Kidney epithelial cell (primary cell): Measurements from ENCODE around the gene NFIC. TPM values are rescaled to one million over a fixed set of nuclear protein-coding genes. Genes with fewer than 3 reads are reported as not detected.

Experiments
- DNase-seq: peaks from one replicate; pipeline ENCODE4 v3.0.0-alpha.2; 2010; ENCODE audit warnings: low read depth
- H3K27me3 ChIP-seq: 2 replicates; pipeline ENCODE4 v1.6.0; 2011; ENCODE audit warnings: low read length; ENCODE audit not compliant: control insufficient read depth, insufficient read depth
- H3K36me3 ChIP-seq: 2 replicates; pipeline ENCODE4 v1.5.1; 2011; ENCODE audit warnings: low read length; ENCODE audit not compliant: control insufficient read depth, insufficient read depth
- H3K4me3 ChIP-seq: 2 replicates; pipeline ENCODE4 v1.5.1; 2011; ENCODE audit warnings: low read depth, mild to moderate bottlenecking, control low read depth, low read length
- CTCF ChIP-seq: IDR thresholded peaks from 2 replicates; pipeline ENCODE4 v1.5.1; 2011; ENCODE audit warnings: mild to moderate bottlenecking, moderate library complexity, low read length, control low read depth, inconsistent platforms; ENCODE audit not compliant: insufficient read depth, poor library complexity, severe bottlenecking
- total RNA-seq: library from RNA; depleted of rRNA; stranded (reverse); fragments of >200 nt; gene quantifications from 2 replicates; pipeline ENCODE4 v1.2.3, GENCODE V29; 2015

The NFIC gene
- total RNA-seq, 1 donor from 2014 or later, result 18.0 TPM

GRCh38 chr19:3518659-3519058 is 152.3 kb downstream of the NFIC start:
- no peaks in the 10 kb centered on the region for H3K36me3 ChIP-seq
- no peak for TF ChIP-seq CTCF
- H3K4me3 ChIP-seq, result no peak overlapping the region
- no peak for DNase-seq
- no peaks in the 10 kb centered on the region for H3K27me3 ChIP-seq

Other genes starting within 250 kb of the NFIC start
- gene GNA15, start 230.6 kb upstream of the NFIC start, total RNA-seq, result 1.5 and 2.3 TPM in 2 replicates
- not detected in 2 replicates for gene S1PR4, start 187.8 kb upstream of the NFIC start, total RNA-seq
- 57.0 and 91.7 TPM in 2 replicates for gene NCLN, start 180.7 kb upstream of the NFIC start, total RNA-seq
- 0.14 and 0.17 TPM in 2 replicates for gene CELF5, start 141.9 kb upstream of the NFIC start, total RNA-seq
- 8.1 and 14.7 TPM in 2 replicates for gene SMIM24, start 113.9 kb downstream of the NFIC start, total RNA-seq
- gene SMIM44, start 116.9 kb downstream of the NFIC start, total RNA-seq, result 0.62 and 1.2 TPM in 2 replicates
- 32.9 and 33.0 TPM in 2 replicates for gene DOHH, start 134.1 kb downstream of the NFIC start, total RNA-seq
- gene FZR1, start 139.7 kb downstream of the NFIC start, total RNA-seq, result 51.9 and 57.6 TPM in 2 replicates
- gene TEKTIP1, start 172.6 kb downstream of the NFIC start, total RNA-seq, result not detected in 2 replicates
- 154 and 222 TPM in 2 replicates for gene MFSD12, start 191.0 kb downstream of the NFIC start, total RNA-seq
- 77.8 and 84.5 TPM in 2 replicates for gene HMG20B, start 206.4 kb downstream of the NFIC start, total RNA-seq
- 0.21 TPM in 1 of 2 replicates, not detected in the other for gene GIPC3, start 218.9 kb downstream of the NFIC start, total RNA-seq
- gene TBXA2R, start 240.3 kb downstream of the NFIC start, total RNA-seq, result 0.04 and 0.21 TPM in 2 replicates